Measurements from ENCODE around the gene MYO3B. TPM values are rescaled to one million over a fixed set of nuclear protein-coding genes. Genes with fewer than 3 reads are reported as not detected.
"Not testable (repeated sequence)": the region's sequence is repeated elsewhere in the genome, so short reads cannot be mapped to it uniquely, and the experiment has no call there.

MYO3B gene
- total RNA-seq, 1 donor from 2014 or later = 13.7 TPM

GRCh38 chr2:170464268-170464667, 286.3 kb downstream of the MYO3B start:
- no peak overlapping the region for H3K27ac Mint-ChIP-seq
- H3K36me3 Mint-ChIP-seq (ENCODE audit: low read depth) = peaks cover under 1% of the 10 kb centered on the region
- H3K4me3 Mint-ChIP-seq (ENCODE audit: low read depth) = no peak overlapping the region
- no peaks in the 10 kb centered on the region for H3K27me3 Mint-ChIP-seq (ENCODE audit: low read depth)
- H3K4me1 Mint-ChIP-seq (ENCODE audit: low read depth) = peaks cover 2% of the 10 kb centered on the region
- no peak for DNase-seq (ENCODE audit: low spot score)
- no peaks in the 10 kb centered on the region for H3K9me3 Mint-ChIP-seq
- intact Hi-C loops (cut with micrococcal nuclease) = no loop called here

GRCh38 chr2:170465241-170465640, 287.3 kb downstream of the MYO3B start:
- H3K9me3 Mint-ChIP-seq = peaks cover 2% of the 10 kb centered on the region
- intact Hi-C loops (cut with micrococcal nuclease) = no loop called here

GRCh38 chr2:170466632-170467031, 288.7 kb downstream of the MYO3B start:
- Mint-ChIP-seq H3K27ac (no peak overlapping the region), H3K27me3 (ENCODE audit: low read depth) (no peaks in the 10 kb centered on the region), H3K4me3 (ENCODE audit: low read depth) (no peak overlapping the region), H3K36me3 (ENCODE audit: low read depth) (peaks cover 8% of the 10 kb centered on the region), H3K9me3 (peaks cover 8% of the 10 kb centered on the region), H3K4me1 (ENCODE audit: low read depth) (peaks cover 2% of the 10 kb centered on the region)
- no peak for DNase-seq (ENCODE audit: low spot score)
- intact Hi-C loops (cut with micrococcal nuclease) = no loop called here

More at GRCh38 chr2:170465241-170465640, 287.3 kb downstream of the MYO3B start:
- no peaks in the 10 kb centered on the region for H3K27me3 Mint-ChIP-seq (ENCODE audit: low read depth)
- H3K27ac Mint-ChIP-seq = no peak overlapping the region
- H3K4me3 Mint-ChIP-seq (ENCODE audit: low read depth) = no peak overlapping the region
- DNase-seq (ENCODE audit: low spot score) = no peak
- H3K4me1 Mint-ChIP-seq (ENCODE audit: low read depth) = peaks cover 2% of the 10 kb centered on the region
- H3K36me3 Mint-ChIP-seq (ENCODE audit: low read depth) = peaks cover 6% of the 10 kb centered on the region

GRCh38 chr2:170467568-170468422, 289.8 kb downstream of the MYO3B start:
- Mint-ChIP-seq H3K9me3 (peaks cover 8% of the 10 kb centered on the region), H3K4me3 (ENCODE audit: low read depth) (no peak overlapping the region), H3K4me1 (ENCODE audit: low read depth) (peaks cover 2% of the 10 kb centered on the region), H3K27ac (no peak overlapping the region), H3K27me3 (ENCODE audit: low read depth) (no peaks in the 10 kb centered on the region), H3K36me3 (ENCODE audit: low read depth) (peaks cover 8% of the 10 kb centered on the region)
- DNase-seq (ENCODE audit: low spot score) = no peak
- intact Hi-C loops (cut with micrococcal nuclease) = no loop called here

GRCh38 chr2:170468557-170468956, 290.6 kb downstream of the MYO3B start:
- no peak overlapping the region for H3K27ac Mint-ChIP-seq
- H3K4me3 Mint-ChIP-seq (ENCODE audit: low read depth) = no peak overlapping the region

GRCh38 chr2:170472498-170472897, 294.6 kb downstream of the MYO3B start:
- H3K9me3 Mint-ChIP-seq = not testable (repeated sequence)

More at GRCh38 chr2:170468557-170468956, 290.6 kb downstream of the MYO3B start:
- Mint-ChIP-seq H3K9me3 (peaks cover 8% of the 10 kb centered on the region), H3K36me3 (ENCODE audit: low read depth) (peaks cover 8% of the 10 kb centered on the region), H3K4me1 (ENCODE audit: low read depth) (peaks cover 2% of the 10 kb centered on the region), H3K27me3 (ENCODE audit: low read depth) (no peaks in the 10 kb centered on the region)
- no peak for DNase-seq (ENCODE audit: low spot score)
- intact Hi-C loops (cut with micrococcal nuclease) = no loop called here

GRCh38 chr2:170475878-170476277, 297.9 kb downstream of the MYO3B start:
- no peaks in the 10 kb centered on the region for H3K27me3 Mint-ChIP-seq (ENCODE audit: low read depth)
- no peaks in the 10 kb centered on the region for H3K4me1 Mint-ChIP-seq (ENCODE audit: low read depth)
- H3K4me3 Mint-ChIP-seq (ENCODE audit: low read depth) = no peak overlapping the region
- H3K27ac Mint-ChIP-seq = no peak overlapping the region
- no peaks in the 10 kb centered on the region for H3K36me3 Mint-ChIP-seq (ENCODE audit: low read depth)
- intact Hi-C loops (cut with micrococcal nuclease) = no loop called here
- peaks cover under 1% of the 10 kb centered on the region for H3K9me3 Mint-ChIP-seq
- no peak for DNase-seq (ENCODE audit: low spot score)

More at GRCh38 chr2:170472498-170472897, 294.6 kb downstream of the MYO3B start:
- intact Hi-C loops (cut with micrococcal nuclease); H3K27ac Mint-ChIP-seq; H3K36me3 Mint-ChIP-seq (ENCODE audit: low read depth); H3K27me3 Mint-ChIP-seq (ENCODE audit: low read depth); H3K4me3 Mint-ChIP-seq (ENCODE audit: low read depth); DNase-seq (ENCODE audit: low spot score); H3K4me1 Mint-ChIP-seq (ENCODE audit: low read depth): not testable (repeated sequence)

- Mint-ChIP-seq H3K4me3 (ENCODE audit: low read depth) (no peak overlapping the region), H3K4me1 (ENCODE audit: low read depth) (no peaks in the 10 kb centered on the region), H3K27me3 (ENCODE audit: low read depth) (no peaks in the 10 kb centered on the region), H3K9me3 (no peaks in the 10 kb centered on the region), H3K27ac (no peak overlapping the region), H3K36me3 (ENCODE audit: low read depth) (peaks cover 3% of the 10 kb centered on the region)
- DNase-seq (ENCODE audit: low spot score) = no peak
- intact Hi-C loops (cut with micrococcal nuclease) = no loop called here
Measured at GRCh38 chr2:170477630-170478029, 299.7 kb downstream of the MYO3B start.

- peaks cover 3% of the 10 kb centered on the region for H3K36me3 Mint-ChIP-seq (ENCODE audit: low read depth)
- H3K27ac Mint-ChIP-seq = no peak overlapping the region
- DNase-seq (ENCODE audit: low spot score) = no peak
- H3K4me1 Mint-ChIP-seq (ENCODE audit: low read depth) = no peaks in the 10 kb centered on the region
- no peak overlapping the region for H3K4me3 Mint-ChIP-seq (ENCODE audit: low read depth)
- no peaks in the 10 kb centered on the region for H3K27me3 Mint-ChIP-seq (ENCODE audit: low read depth)
- intact Hi-C loops (cut with micrococcal nuclease) = no loop called here
- no peaks in the 10 kb centered on the region for H3K9me3 Mint-ChIP-seq
Measured at GRCh38 chr2:170481201-170481600, 303.3 kb downstream of the MYO3B start.

GRCh38 chr2:170484552-170484951, 306.6 kb downstream of the MYO3B start:
- DNase-seq (ENCODE audit: low spot score) = no peak
- Mint-ChIP-seq H3K36me3 (ENCODE audit: low read depth) (peaks cover 3% of the 10 kb centered on the region), H3K4me3 (ENCODE audit: low read depth) (no peak overlapping the region), H3K9me3 (no peaks in the 10 kb centered on the region), H3K27me3 (ENCODE audit: low read depth) (no peaks in the 10 kb centered on the region), H3K27ac (no peak overlapping the region), H3K4me1 (ENCODE audit: low read depth) (no peaks in the 10 kb centered on the region)
- intact Hi-C loops (cut with micrococcal nuclease) = no loop called here

GRCh38 chr2:170485254-170486026, 307.5 kb downstream of the MYO3B start:
- peaks cover 3% of the 10 kb centered on the region for H3K36me3 Mint-ChIP-seq (ENCODE audit: low read depth)
- no peak overlapping the region for H3K27ac Mint-ChIP-seq
- intact Hi-C loops (cut with micrococcal nuclease) = no loop called here
- H3K4me3 Mint-ChIP-seq (ENCODE audit: low read depth) = no peak overlapping the region
- H3K9me3 Mint-ChIP-seq = no peaks in the 10 kb centered on the region
- DNase-seq (ENCODE audit: low spot score) = no peak
- H3K4me1 Mint-ChIP-seq (ENCODE audit: low read depth) = no peaks in the 10 kb centered on the region
- H3K27me3 Mint-ChIP-seq (ENCODE audit: low read depth) = no peaks in the 10 kb centered on the region

- no peak for DNase-seq (ENCODE audit: low spot score)
- Mint-ChIP-seq H3K4me1 (ENCODE audit: low read depth) (no peaks in the 10 kb centered on the region), H3K9me3 (no peaks in the 10 kb centered on the region), H3K27me3 (ENCODE audit: low read depth) (no peaks in the 10 kb centered on the region), H3K4me3 (ENCODE audit: low read depth) (no peak overlapping the region), H3K27ac (no peak overlapping the region), H3K36me3 (ENCODE audit: low read depth) (peaks cover 3% of the 10 kb centered on the region)
- intact Hi-C loops (cut with micrococcal nuclease) = no loop called here
Measured at GRCh38 chr2:170486730-170487129, 308.8 kb downstream of the MYO3B start.

GRCh38 chr2:170488807-170489206, 310.9 kb downstream of the MYO3B start:
- no peak overlapping the region for H3K4me3 Mint-ChIP-seq (ENCODE audit: low read depth)
- intact Hi-C loops (cut with micrococcal nuclease) = no loop called here
- H3K9me3 Mint-ChIP-seq = no peaks in the 10 kb centered on the region
- H3K36me3 Mint-ChIP-seq (ENCODE audit: low read depth) = no peaks in the 10 kb centered on the region
- no peak overlapping the region for H3K27ac Mint-ChIP-seq
- DNase-seq (ENCODE audit: low spot score) = no peak
- no peaks in the 10 kb centered on the region for H3K4me1 Mint-ChIP-seq (ENCODE audit: low read depth)
- H3K27me3 Mint-ChIP-seq (ENCODE audit: low read depth) = peaks cover 2% of the 10 kb centered on the region

Measured in activated T-helper 2 cell treated with anti-CD3 and anti-CD28 coated beads, Interferon-gamma antibody, Interleukin-2, Interleukin-4, amounts not matched to agents 10 μg/mL and 5 μg/mL and 100 μg/mL, durations not matched to agents 14 hours and 24 hours and 36 hours (primary cell).